BLaER1 (cell line): ENCODE measurements around the gene CLIP1.
A peak's percentile ranks its signal among the peaks of the same experiment; 100 is the strongest.

ENCODE experiments used
- H3K27ac ChIP-seq: shearing (Covaris generic); formaldehyde crosslinking; 2 replicates; pipeline ENCODE4 v1.8.1; 2022
- H3K27me3 ChIP-seq: shearing (Covaris generic); formaldehyde crosslinking; 2 replicates; pipeline ENCODE4 v1.8.1; 2022
- H3K36me3 ChIP-seq: shearing (Covaris generic); formaldehyde crosslinking; 2 replicates; pipeline ENCODE4 v1.8.1; 2022
- H3K4me1 ChIP-seq: shearing (Covaris generic); formaldehyde crosslinking; 2 replicates; pipeline ENCODE4 v1.8.1; 2022
- H3K4me2 ChIP-seq: shearing (Covaris generic); formaldehyde crosslinking; 2 replicates; pipeline ENCODE4 v1.8.1; 2022
- H3K4me3 ChIP-seq: shearing (Covaris generic); formaldehyde crosslinking; 2 replicates; pipeline ENCODE4 v1.8.1; 2022
- H3K9ac ChIP-seq: shearing (Covaris generic); formaldehyde crosslinking; 2 replicates; pipeline ENCODE4 v1.8.1; 2022
- H3K9me3 ChIP-seq: shearing (Covaris generic); formaldehyde crosslinking; 2 replicates; pipeline ENCODE4 v1.8.1; 2022
- H4K20me1 ChIP-seq: shearing (Covaris generic); formaldehyde crosslinking; 2 replicates; pipeline ENCODE4 v1.8.1; 2022
- Cebpa-rat ChIP-seq: shearing (Covaris generic); IDR thresholded peaks from 2 replicates; pipeline ENCODE4 v1.8.1; 2022

CLIP1 gene

DNA sequence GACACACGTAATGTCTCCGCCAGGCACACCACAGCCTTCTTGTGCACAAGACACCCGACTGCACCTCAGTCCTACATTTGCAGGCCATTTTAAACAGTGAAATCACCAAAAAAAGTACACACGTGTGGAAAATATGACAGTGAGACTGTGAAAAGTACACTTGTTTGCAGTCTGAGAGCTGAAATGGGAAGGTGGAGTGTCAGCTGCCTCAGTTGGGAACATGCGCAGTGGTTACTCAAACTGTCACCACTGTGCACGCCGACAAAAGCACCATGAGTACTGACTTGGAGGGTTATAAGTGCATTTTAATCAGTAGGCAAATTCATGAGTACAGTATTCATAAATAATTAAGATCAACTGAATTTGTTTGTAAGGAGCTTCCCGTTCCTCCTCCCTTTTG lies 171.9 kb downstream of the CLIP1 start:
- Histone ChIP-seq H3K4me2 (no peak overlapping the region), H3K4me3 (no peak overlapping the region), H3K36me3 (peaks cover 59% of the 10 kb centered on the region), H3K9me3 (no peaks in the 10 kb centered on the region), H3K4me1 (peaks cover 2% of the 10 kb centered on the region), H3K27me3 (no peaks in the 10 kb centered on the region), H3K9ac (no peak overlapping the region), H3K27ac (no peak overlapping the region), H4K20me1 (no peaks in the 10 kb centered on the region)
- no peak for TF ChIP-seq Cebpa-rat

DNA sequence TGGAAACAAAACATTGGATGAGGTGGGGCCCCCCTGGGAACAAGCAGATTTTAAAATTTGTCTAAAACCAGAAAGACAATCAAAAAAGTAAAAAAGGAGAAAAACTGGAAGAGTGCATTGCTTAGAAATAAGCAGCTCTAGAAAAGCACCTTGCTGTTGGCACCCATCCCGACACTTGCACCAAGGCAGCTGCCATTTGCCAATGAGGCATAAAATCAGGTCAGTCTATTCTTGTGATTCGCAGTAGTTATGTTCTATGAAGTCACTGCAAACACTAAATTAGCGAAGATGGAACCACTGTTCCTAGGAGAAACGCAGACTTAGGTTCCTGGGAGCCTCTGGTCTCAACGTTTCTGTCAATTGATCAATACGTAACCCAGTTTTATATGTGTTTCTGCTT lies 172.4 kb downstream of the CLIP1 start:
- no peak overlapping the region for H3K27ac ChIP-seq
- no peaks in the 10 kb centered on the region for H4K20me1 ChIP-seq
- TF ChIP-seq Cebpa-rat, result no peak
- H3K27me3 ChIP-seq, result no peaks in the 10 kb centered on the region
- no peak overlapping the region for H3K4me3 ChIP-seq
- no peaks in the 10 kb centered on the region for H3K9me3 ChIP-seq
- peaks cover 59% of the 10 kb centered on the region for H3K36me3 ChIP-seq
- no peak overlapping the region for H3K4me2 ChIP-seq
- peaks cover 7% of the 10 kb centered on the region for H3K4me1 ChIP-seq
- H3K9ac ChIP-seq, result no peak overlapping the region

DNA sequence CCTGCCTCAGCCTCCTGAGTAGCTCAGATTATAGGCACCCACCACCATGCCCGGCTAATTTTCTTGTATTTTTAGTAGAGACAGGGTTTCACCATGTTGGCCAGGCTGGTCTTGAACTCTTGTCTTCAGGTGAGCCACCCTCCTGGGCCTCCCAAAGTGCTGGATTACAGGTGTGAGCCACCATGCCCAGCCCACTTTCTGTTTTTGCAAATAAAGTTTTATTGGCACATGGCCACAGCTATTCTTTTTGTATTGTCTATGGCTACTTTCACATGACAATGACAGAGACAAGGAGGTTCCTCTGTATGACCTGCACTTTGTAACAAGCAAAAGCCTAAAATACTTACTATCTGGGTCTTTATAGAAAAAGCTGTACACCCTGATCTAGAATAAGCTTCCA lies 176.9 kb downstream of the CLIP1 start:
- no peak for TF ChIP-seq Cebpa-rat
- peak overlapping the region; percentile 62; the same call in 1 of the 2 replicates for H3K4me2 ChIP-seq

DNA sequence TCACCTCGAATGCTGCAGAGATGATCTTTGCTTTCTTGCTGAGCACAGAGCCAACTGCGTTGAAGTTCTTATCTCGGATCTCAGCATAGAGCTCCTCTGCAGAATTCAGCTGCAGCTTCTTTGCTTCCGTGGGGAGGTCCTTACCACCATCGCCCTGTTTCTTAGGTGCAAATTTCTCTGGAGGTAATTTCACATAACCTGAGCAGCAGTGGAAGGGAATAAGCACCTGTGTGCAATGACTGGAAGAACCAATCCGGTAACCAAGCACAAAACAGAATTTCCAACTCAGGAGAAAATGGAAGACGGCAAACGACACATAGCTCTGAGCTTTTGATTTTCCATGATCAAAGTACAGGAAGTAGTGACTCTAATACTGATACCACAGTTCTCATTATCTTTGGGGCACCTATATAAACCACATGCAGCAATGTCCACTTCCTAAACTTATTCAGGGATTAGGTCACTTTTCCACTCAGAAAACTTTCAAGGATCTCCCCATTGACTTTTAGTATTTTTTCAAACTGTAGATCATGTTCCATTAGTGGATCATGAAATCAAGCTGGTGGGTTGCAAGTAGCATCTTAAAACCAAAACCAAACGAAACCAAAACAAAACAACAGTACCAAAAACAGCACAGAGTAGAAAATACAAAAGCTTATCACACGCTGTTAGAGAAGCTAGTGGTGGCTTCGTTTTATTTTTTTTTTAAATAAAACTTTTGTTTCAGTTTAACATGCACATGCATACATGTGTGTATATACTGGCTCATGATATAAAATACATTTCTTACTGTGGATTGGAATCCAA lies 177.7 kb downstream of the CLIP1 start:
- Histone ChIP-seq H3K4me3 (no peak overlapping the region), H3K4me1 (peaks cover 19% of the 10 kb centered on the region), H3K9me3 (no peaks in the 10 kb centered on the region), H4K20me1 (no peaks in the 10 kb centered on the region), H3K4me2 (peak overlapping the region; percentile 62), H3K9ac (no peak overlapping the region), H3K36me3 (peaks cover 48% of the 10 kb centered on the region), H3K27me3 (no peaks in the 10 kb centered on the region), H3K27ac (no peak overlapping the region)
- no peak for TF ChIP-seq Cebpa-rat

More for the DNA sequence above, 176.9 kb downstream of the CLIP1 start:
- Histone ChIP-seq H3K36me3 (peaks cover 48% of the 10 kb centered on the region), H3K27ac (no peak overlapping the region), H4K20me1 (no peaks in the 10 kb centered on the region), H3K27me3 (no peaks in the 10 kb centered on the region), H3K9ac (no peak overlapping the region), H3K4me3 (no peak overlapping the region), H3K9me3 (no peaks in the 10 kb centered on the region), H3K4me1 (peaks cover 19% of the 10 kb centered on the region)

DNA sequence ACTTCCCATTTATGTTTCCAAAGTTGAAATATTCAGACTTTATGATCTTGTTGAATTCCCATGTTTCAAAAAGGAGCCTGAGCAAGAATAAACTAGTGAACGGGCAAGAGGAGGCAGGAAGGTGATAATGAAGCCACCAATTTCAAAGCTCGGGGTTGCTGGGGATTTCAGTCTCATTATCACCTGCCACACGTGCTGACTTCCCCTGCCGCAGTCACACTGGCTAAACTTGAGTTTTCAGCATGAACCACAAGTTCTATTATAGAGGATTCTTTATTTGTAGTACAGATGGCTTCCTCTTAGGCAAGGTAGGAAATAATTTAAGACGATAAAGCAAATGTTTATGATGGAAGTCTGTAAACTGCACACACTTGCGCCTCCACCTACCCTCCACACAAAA lies 178.5 kb downstream of the CLIP1 start:
- H3K27me3 ChIP-seq, result no peaks in the 10 kb centered on the region
- H3K9ac ChIP-seq, result no peak overlapping the region
- no peak overlapping the region for H3K4me3 ChIP-seq
- no peaks in the 10 kb centered on the region for H4K20me1 ChIP-seq
- peaks cover 47% of the 10 kb centered on the region for H3K36me3 ChIP-seq
- TF ChIP-seq Cebpa-rat, result no peak
- peaks cover 19% of the 10 kb centered on the region for H3K4me1 ChIP-seq
- no peak overlapping the region for H3K27ac ChIP-seq
- H3K9me3 ChIP-seq, result no peaks in the 10 kb centered on the region
- peak overlapping the region; percentile 62; the same call in 1 of the 2 replicates for H3K4me2 ChIP-seq

DNA sequence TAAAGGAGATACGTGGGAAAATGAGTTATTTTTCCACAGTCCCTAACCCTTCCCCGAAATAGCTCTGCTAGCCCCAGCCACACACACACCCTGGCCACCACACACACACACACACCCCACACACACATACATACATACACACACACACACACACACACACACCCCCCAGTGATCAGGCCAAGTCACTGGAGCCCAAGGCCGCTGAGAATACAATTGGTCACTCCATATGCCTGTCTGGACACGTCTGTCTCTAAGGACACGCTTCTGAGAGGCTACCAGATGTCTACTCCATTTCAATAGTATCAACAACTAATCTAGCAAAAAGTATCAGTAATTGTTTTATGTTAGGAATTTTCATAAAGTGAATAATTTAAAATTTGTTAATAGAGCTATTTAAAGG lies 183.6 kb downstream of the CLIP1 start:
- Histone ChIP-seq H3K4me3 (no peak overlapping the region), H3K9ac (no peak overlapping the region), H3K9me3 (no peaks in the 10 kb centered on the region), H4K20me1 (no peaks in the 10 kb centered on the region), H3K27ac (no peak overlapping the region), H3K4me2 (no peak overlapping the region), H3K4me1 (0 out of 2 replicates have a peak, but pooled peaks cover under 1% of the 10 kb centered on the region), H3K27me3 (no peaks in the 10 kb centered on the region), H3K36me3 (peaks cover 75% of the 10 kb centered on the region)
- no peak for TF ChIP-seq Cebpa-rat

DNA sequence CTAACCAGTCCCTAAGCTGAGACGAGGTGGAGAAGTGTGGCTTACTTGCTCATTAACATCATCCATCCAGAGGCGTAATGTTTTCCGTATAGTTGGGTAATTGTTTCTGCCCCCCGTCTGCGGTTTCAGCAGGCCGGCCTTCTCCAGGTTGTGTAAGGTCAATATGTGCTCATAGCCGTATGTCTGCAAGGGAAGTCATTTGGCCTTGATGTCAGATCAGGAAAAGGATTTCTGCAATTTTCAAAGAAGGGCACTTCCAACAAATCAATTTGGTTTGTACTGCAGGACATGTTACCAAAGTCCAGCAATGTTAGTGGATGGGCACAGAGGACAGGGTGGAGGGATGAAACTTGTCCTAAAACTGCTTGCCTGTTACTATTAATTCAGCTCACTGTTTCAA lies 186.7 kb downstream of the CLIP1 start:
- H3K36me3 ChIP-seq, result peaks cover 84% of the 10 kb centered on the region

DNA sequence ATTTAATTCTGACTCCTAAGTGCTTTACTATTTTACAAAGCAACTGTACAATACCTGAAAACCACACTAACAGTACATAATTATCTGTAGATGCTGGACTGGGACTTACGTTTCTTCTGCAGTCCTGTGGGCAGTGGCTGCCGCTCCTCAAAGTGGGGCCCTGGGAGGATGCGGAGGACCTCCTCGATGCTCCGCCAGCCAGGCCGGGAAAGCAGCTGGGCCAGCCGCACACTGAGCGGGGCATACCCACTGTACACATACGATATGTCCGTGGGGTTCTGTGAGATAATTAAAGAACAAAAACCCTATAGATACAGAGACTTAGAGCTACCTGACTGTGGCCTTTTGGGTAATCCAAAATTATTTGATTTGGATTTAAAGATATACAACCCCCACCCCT lies 189.8 kb downstream of the CLIP1 start:
- no peaks in the 10 kb centered on the region for H3K27me3 ChIP-seq
- no peak overlapping the region for H3K27ac ChIP-seq
- no peaks in the 10 kb centered on the region for H3K9me3 ChIP-seq
- H3K4me2 ChIP-seq, result no peak overlapping the region
- no peak overlapping the region for H3K4me3 ChIP-seq
- H4K20me1 ChIP-seq, result no peaks in the 10 kb centered on the region
- H3K9ac ChIP-seq, result no peak overlapping the region
- peaks cover 15% of the 10 kb centered on the region for H3K4me1 ChIP-seq
- TF ChIP-seq Cebpa-rat, result no peak
- H3K36me3 ChIP-seq, result peaks cover 65% of the 10 kb centered on the region

More for the DNA sequence above, 186.7 kb downstream of the CLIP1 start:
- Histone ChIP-seq H3K4me2 (no peak overlapping the region), H3K27me3 (no peaks in the 10 kb centered on the region), H3K4me3 (no peak overlapping the region), H3K9ac (no peak overlapping the region), H3K4me1 (no peaks in the 10 kb centered on the region), H3K9me3 (no peaks in the 10 kb centered on the region), H3K27ac (no peak overlapping the region), H4K20me1 (no peaks in the 10 kb centered on the region)
- TF ChIP-seq Cebpa-rat, result no peak

DNA sequence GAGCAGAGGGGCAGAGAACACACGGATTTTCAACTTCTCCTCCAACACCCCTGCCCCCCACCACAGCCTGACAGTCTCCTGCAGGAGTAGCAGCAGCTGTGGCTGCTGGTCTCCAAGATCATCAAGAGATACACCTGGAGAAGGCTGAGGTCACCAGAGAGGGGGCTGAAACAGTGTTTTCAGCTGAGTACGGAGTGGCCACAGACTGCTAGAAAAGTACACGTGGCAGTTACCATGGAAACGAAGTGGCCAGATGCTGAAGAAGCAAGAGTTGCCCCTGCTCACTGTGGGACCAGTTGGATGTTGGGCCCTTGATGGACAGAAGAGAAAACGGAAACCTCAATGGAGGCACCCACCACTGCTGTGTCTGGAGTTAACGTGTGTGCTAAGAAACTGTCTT lies 191.7 kb downstream of the CLIP1 start:
- no peaks in the 10 kb centered on the region for H3K9me3 ChIP-seq
- H3K27me3 ChIP-seq, result no peaks in the 10 kb centered on the region
- H3K4me3 ChIP-seq, result no peak overlapping the region
- H4K20me1 ChIP-seq, result peaks cover 10% of the 10 kb centered on the region
- no peak overlapping the region for H3K9ac ChIP-seq
- no peak for TF ChIP-seq Cebpa-rat
- H3K27ac ChIP-seq, result no peak overlapping the region
- H3K4me2 ChIP-seq, result no peak overlapping the region
- peaks cover 28% of the 10 kb centered on the region for H3K4me1 ChIP-seq
- H3K36me3 ChIP-seq, result peaks cover 56% of the 10 kb centered on the region

DNA sequence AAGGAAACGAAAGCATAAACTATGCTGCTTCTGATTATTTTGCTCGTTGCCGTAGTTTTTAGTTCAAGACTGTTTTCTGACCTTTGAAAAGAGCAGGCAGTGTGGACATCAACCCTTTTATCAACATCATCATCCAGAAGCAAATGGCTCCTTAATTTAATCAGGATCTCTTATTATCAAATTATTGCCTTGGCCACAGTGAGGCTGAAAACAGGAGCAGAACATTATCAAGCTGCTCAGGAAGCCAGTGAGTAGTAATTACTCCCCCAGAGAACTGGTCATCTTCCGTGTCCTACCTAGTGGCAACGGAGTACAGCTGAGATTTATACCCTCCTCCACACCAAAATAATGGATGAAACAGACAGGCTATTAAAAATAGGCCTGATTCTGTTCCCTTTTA lies 194.4 kb downstream of the CLIP1 start:
- peak overlapping the region; percentile 98 for H3K4me2 ChIP-seq
- H3K9ac ChIP-seq, result peak overlapping the region; percentile 53
- H3K4me3 ChIP-seq, result peak overlapping the region; percentile 66
- peaks cover 44% of the 10 kb centered on the region for H3K36me3 ChIP-seq
- no peak for TF ChIP-seq Cebpa-rat
- H3K9me3 ChIP-seq, result no peaks in the 10 kb centered on the region
- no peaks in the 10 kb centered on the region for H3K27me3 ChIP-seq
- H3K4me1 ChIP-seq, result peaks cover 47% of the 10 kb centered on the region
- peaks cover 36% of the 10 kb centered on the region for H4K20me1 ChIP-seq
- 0 out of 2 replicates have a peak overlapping the region, but pooled peaks have one; percentile 2 for H3K27ac ChIP-seq
